AG10803 (cell line): Measurements from ENCODE around the gene ACTR8.

Experiments
- DNase-seq: peaks from one replicate; pipeline ENCODE4 v3.0.0; 2010; ENCODE audit warnings: low read depth
- H3K4me3 ChIP-seq: 2 replicates; pipeline ENCODE4 v1.5.1; 2011; ENCODE audit warnings: mild to moderate bottlenecking, low read length, control low read depth
- CTCF ChIP-seq: conservative IDR thresholded peaks from 2 replicates; pipeline ENCODE4 v1.5.1; 2011; ENCODE audit warnings: mild to moderate bottlenecking, low read length, control low read depth, inconsistent platforms

ACTR8 gene

GRCh38 chr3:53842436-53843194 lies 39.3 kb downstream of the ACTR8 start:
- peak; percentile 5 for DNase-seq
- no peak; the same call in 1 of the 2 replicates for TF ChIP-seq CTCF

GRCh38 chr3:53841296-53841695 lies 40.7 kb downstream of the ACTR8 start:
- no peak for TF ChIP-seq CTCF
- no peak overlapping the region for H3K4me3 ChIP-seq
- DNase-seq, result no peak

More at GRCh38 chr3:53842436-53843194, 39.3 kb downstream of the ACTR8 start:
- no peak overlapping the region for H3K4me3 ChIP-seq

- no peak overlapping the region for H3K4me3 ChIP-seq
- no peak for DNase-seq
- no peak for TF ChIP-seq CTCF
These were observed 44.6 kb downstream of the ACTR8 start for GRCh38 chr3:53837331-53837730.

- DNase-seq, result no peak
- TF ChIP-seq CTCF, result no peak
- no peak overlapping the region for H3K4me3 ChIP-seq
These were observed 45.7 kb downstream of the ACTR8 start for GRCh38 chr3:53836084-53836872.

- no peak for TF ChIP-seq CTCF
- no peak overlapping the region for H3K4me3 ChIP-seq
- no peak for DNase-seq
These were observed 46.7 kb downstream of the ACTR8 start for GRCh38 chr3:53835257-53835656.

GRCh38 chr3:53834429-53835095 lies 47.4 kb downstream of the ACTR8 start:
- no peak for TF ChIP-seq CTCF
- H3K4me3 ChIP-seq, result no peak overlapping the region
- peak; percentile 40 for DNase-seq
